Kidney epithelial cell (primary cell): ENCODE results near the gene TYW1B. TPM values are rescaled to one million over a fixed set of nuclear protein-coding genes. Genes with fewer than 3 reads are reported as not detected.
"Not testable (repeated sequence)": the region's sequence is repeated elsewhere in the genome, so short reads cannot be mapped to it uniquely, and the experiment has no call there.

Experiments
- DNase-seq: peaks from one replicate; pipeline ENCODE4 v3.0.0-alpha.2; 2010; ENCODE audit warnings: low read depth
- H3K27me3 ChIP-seq: 2 replicates; pipeline ENCODE4 v1.6.0; 2011; ENCODE audit warnings: low read length; ENCODE audit not compliant: control insufficient read depth, insufficient read depth
- H3K36me3 ChIP-seq: 2 replicates; pipeline ENCODE4 v1.5.1; 2011; ENCODE audit warnings: low read length; ENCODE audit not compliant: control insufficient read depth, insufficient read depth
- H3K4me3 ChIP-seq: 2 replicates; pipeline ENCODE4 v1.5.1; 2011; ENCODE audit warnings: low read depth, mild to moderate bottlenecking, control low read depth, low read length
- CTCF ChIP-seq: IDR thresholded peaks from 2 replicates; pipeline ENCODE4 v1.5.1; 2011; ENCODE audit warnings: mild to moderate bottlenecking, moderate library complexity, low read length, control low read depth, inconsistent platforms; ENCODE audit not compliant: insufficient read depth, poor library complexity, severe bottlenecking
- total RNA-seq: library from RNA; depleted of rRNA; stranded (reverse); fragments of >200 nt; gene quantifications from 2 replicates; pipeline ENCODE4 v1.2.3, GENCODE V29; 2015

TYW1B gene
- total RNA-seq, 1 donor from 2014 or later, result 8.7 TPM

- not testable (repeated sequence) for H3K4me3 ChIP-seq, DNase-seq, H3K36me3 ChIP-seq, H3K27me3 ChIP-seq
These were observed 97.6 kb downstream of the TYW1B start for GRCh38 chr7:72730384-72730783.

- DNase-seq, H3K27me3 ChIP-seq, H3K4me3 ChIP-seq, H3K36me3 ChIP-seq: not testable (repeated sequence)
These were observed 98.9 kb downstream of the TYW1B start for GRCh38 chr7:72729130-72729529.

- H3K27me3 ChIP-seq, DNase-seq, H3K4me3 ChIP-seq, H3K36me3 ChIP-seq: not testable (repeated sequence)
These were observed 105.3 kb downstream of the TYW1B start for GRCh38 chr7:72722694-72723093.

GRCh38 chr7:72720890-72721289 is 107.1 kb downstream of the TYW1B start:
- H3K36me3 ChIP-seq, H3K27me3 ChIP-seq, DNase-seq, H3K4me3 ChIP-seq: not testable (repeated sequence)

- H3K4me3 ChIP-seq, H3K27me3 ChIP-seq, DNase-seq, H3K36me3 ChIP-seq: not testable (repeated sequence)
These were observed 110.7 kb downstream of the TYW1B start for GRCh38 chr7:72717252-72717774.

- not testable (repeated sequence) for H3K36me3 ChIP-seq, H3K4me3 ChIP-seq, H3K27me3 ChIP-seq, DNase-seq
These were observed 116.1 kb downstream of the TYW1B start for GRCh38 chr7:72711927-72712326.

- no peaks in the 10 kb centered on the region for H3K27me3 ChIP-seq
- H3K4me3 ChIP-seq, result no peak overlapping the region
- no peak for TF ChIP-seq CTCF
- no peaks in the 10 kb centered on the region for H3K36me3 ChIP-seq
- DNase-seq, result no peak
These were observed 117.0 kb downstream of the TYW1B start for GRCh38 chr7:72710983-72711382.

GRCh38 chr7:72709909-72710308 is 118.1 kb downstream of the TYW1B start:
- Histone ChIP-seq H3K4me3 (no peak overlapping the region), H3K36me3 (no peaks in the 10 kb centered on the region), H3K27me3 (no peaks in the 10 kb centered on the region)
- DNase-seq, result no peak
- no peak for TF ChIP-seq CTCF

- not testable (repeated sequence) for H3K4me3 ChIP-seq, H3K27me3 ChIP-seq, DNase-seq, H3K36me3 ChIP-seq
These were observed 119.5 kb downstream of the TYW1B start for GRCh38 chr7:72708371-72709050.
